T-helper 1 cell (primary cell): Measurements from ENCODE around the gene SHISAL2B.
"Not testable (repeated sequence)": the region's sequence is repeated elsewhere in the genome, so short reads cannot be mapped to it uniquely, and the experiment has no call there.

Experiments used
- DNase-seq, 5 donors: peaks; one replicate each; pipeline ENCODE4 v3.0.0-alpha.2; 2012 to 2020
- total RNA-seq, 4 donors: gene quantifications; one replicate each; lab custom pipeline; 2026; lab: John Stamatoyannopoulos, UW

The SHISAL2B gene
- 0 reads per million in 4 donors for total RNA-seq

- no peak for DNase-seq
Observed at GRCh38 chr5:64690417-64691151, at the start of gene SHISAL2B. Gene SHISAL2B (plus strand): TSS chr5:64690503. CDS start chr5:64690624, 121 bp downstream.

GRCh38 chr5:64644831-64645230 lies 45.5 kb upstream of the SHISAL2B start:
- DNase-seq, result no peak

DNA sequence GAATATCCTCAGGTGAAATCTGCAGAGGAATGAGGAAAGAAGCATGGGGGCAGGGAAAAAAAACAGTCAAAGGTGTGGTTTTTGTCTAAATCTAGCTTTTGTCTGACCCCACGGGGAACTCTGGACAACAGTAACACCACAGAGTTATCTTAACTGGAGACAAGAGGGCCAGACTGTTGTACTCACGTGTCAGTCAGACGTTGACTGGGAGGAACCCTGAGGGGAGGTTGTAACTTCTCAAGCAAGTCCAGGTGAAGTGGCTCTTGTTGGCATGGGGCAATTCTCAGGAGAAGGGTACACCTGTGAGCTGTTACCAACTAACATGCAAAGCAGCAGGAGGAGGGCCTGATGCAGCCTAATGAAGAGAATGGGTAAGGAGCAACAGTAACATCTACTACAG lies 44.1 kb upstream of the SHISAL2B start:
- DNase-seq, result no peak

GRCh38 chr5:64649512-64649911 lies 40.8 kb upstream of the SHISAL2B start:
- DNase-seq, result no peak

DNA sequence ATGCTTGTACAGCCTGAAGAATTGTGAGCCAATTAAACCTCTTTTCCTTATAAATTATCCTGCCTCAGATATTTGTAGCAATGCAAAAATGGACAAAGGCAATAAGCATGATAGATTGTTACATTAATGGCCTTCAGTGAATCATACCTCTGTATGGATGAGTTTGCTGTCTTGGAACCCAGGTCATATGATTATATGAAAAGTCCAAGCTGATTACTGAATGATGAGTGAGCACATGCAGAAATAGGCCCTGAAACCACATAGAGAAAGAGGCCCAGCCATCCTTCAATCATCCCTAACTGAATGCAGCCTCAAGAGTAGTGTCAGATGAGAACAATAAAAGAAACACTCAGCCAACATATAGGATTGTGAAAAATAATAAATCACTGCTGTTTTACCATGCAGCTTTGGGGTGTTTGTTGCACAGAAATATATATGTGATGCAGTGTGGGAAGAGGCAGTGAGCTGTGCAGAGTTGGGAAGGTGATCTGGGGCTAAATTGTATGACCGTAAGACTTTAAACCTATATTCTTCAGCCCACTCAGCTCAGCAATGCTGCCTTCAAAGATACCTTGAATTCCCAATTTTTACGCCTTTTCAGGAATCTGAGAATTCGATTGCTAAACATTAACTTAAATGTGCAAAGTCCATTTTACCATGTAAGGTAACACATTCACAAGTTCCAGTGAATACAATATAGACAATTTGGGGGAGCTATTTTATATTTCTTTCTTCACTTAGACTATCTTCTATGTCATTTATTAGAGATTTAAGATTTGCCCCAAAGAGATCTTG lies 36.3 kb upstream of the SHISAL2B start:
- DNase-seq, result no peak

- DNase-seq, result no peak
Observed at GRCh38 chr5:64654561-64654938, 35.8 kb upstream of the SHISAL2B start.

DNA sequence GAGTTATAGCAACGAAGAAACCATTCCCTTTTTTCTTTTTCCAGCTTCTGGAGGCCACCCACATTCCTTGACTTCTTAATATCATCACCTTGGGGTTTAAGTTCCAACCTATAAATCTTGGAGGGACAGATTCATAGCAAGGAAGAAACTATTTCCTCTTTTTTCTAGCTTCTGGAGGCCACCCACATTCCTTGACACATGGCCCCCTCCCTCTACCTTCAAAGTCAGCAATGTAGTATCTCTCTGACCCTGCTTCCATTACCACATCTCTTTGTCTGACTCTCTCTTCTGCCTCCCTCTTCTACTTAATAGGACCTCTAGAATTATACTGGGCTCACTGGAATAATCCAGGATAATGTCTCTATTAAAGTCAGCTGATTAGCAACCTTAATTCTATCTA lies 34.7 kb upstream of the SHISAL2B start:
- DNase-seq, result no peak

DNA sequence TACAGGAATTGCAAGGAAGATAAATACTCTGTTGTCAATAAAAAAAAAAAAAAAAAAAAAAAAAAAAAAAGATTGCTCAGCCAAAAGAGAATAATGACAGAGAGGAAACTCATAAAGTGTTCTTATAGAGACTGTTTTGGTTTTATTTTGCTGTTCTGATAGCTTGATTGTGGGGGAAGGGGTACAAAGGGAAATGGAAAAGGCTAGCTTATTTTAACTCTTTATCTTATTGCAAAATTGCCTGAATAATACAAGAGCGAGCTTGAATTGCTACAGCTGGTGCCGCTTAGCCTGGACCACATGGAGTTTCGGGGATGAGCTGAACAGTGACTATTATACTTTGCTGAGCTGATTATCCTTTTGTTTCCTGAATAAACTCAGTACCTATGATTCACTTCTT lies 31.0 kb upstream of the SHISAL2B start:
- no peak for DNase-seq

- not testable (repeated sequence) for DNase-seq
Observed at GRCh38 chr5:64663181-64663580, 27.1 kb upstream of the SHISAL2B start.

- DNase-seq, result no peak
Observed at GRCh38 chr5:64665243-64665642, 25.1 kb upstream of the SHISAL2B start.

GRCh38 chr5:64666078-64666477 lies 24.2 kb upstream of the SHISAL2B start:
- DNase-seq, result no peak

GRCh38 chr5:64667068-64667467 lies 23.2 kb upstream of the SHISAL2B start:
- DNase-seq, result no peak

DNA sequence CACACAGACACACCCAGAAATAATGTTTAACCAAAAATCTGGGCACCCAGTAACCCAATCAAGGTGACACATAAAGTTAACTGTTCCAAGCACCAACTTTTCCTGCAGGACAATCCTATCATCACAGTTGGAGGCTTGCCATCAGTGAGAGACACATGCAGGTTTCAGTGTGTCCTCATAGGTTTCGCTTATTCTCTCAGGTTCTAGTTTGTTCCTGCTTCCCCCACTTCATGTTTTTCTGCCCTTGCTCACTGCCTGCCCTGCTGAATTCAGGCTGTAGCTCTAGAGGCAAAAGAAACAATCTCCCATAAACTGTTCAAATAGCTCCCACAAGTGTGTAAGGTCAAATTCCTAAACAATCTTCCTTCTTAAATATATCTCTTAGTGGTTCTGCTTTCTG lies 20.0 kb upstream of the SHISAL2B start:
- no peak for DNase-seq

GRCh38 chr5:64671678-64672077 lies 18.6 kb upstream of the SHISAL2B start:
- DNase-seq, result no peak

DNA sequence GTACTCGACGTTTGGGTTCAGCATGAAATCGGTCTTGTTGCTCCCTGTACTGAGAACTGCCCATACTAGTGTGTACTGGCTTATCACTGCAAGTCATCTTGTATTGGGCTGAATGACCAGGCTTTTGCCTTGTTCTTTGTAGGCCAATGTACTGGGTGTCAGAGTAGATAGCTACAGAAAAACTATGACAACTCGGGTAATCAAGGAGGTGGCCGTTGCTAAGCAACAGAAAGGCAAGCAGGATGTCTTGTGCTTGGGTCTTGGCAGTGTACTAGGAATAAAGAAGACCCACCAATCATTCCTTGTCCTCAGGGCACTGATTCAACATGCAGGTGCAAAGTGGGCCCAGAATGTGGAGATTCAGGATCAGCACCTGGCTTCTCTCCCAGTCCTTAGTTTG lies 11.9 kb upstream of the SHISAL2B start:
- no peak for DNase-seq

GRCh38 chr5:64680289-64680688 lies 10.0 kb upstream of the SHISAL2B start:
- DNase-seq, result no peak

DNA sequence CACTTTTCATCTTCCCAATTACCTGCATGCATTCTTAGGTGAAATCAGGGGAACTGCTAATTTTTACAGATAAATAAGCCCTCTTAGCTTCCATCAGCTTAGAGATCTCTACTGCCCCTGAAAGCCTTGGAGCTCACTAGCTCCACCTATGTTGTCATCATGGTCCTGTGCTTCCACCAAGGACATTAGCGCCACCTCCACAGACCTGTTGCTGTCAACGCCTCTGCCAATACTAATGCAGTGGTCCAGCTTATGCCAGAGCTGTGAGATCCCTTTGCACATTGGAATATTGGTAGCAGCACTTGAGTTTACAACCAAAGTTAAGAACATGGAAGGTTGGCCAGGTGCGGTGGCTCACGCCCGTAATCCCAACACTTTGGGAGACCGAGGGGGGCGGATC lies 7.7 kb upstream of the SHISAL2B start:
- DNase-seq, result no peak

GRCh38 chr5:64685866-64686265 lies 4.4 kb upstream of the SHISAL2B start:
- no peak for DNase-seq

- DNase-seq, result no peak
Observed at GRCh38 chr5:64688391-64688790, 1.9 kb upstream of the SHISAL2B start.

- no peak for DNase-seq
Observed at GRCh38 chr5:64688965-64689364, 1.3 kb upstream of the SHISAL2B start.

GRCh38 chr5:64690104-64690416 lies 243 bp upstream of the SHISAL2B start:
- no peak for DNase-seq

- no peak for DNase-seq
Observed at GRCh38 chr5:64691291-64691690, 988 bp downstream of the SHISAL2B start.

DNA sequence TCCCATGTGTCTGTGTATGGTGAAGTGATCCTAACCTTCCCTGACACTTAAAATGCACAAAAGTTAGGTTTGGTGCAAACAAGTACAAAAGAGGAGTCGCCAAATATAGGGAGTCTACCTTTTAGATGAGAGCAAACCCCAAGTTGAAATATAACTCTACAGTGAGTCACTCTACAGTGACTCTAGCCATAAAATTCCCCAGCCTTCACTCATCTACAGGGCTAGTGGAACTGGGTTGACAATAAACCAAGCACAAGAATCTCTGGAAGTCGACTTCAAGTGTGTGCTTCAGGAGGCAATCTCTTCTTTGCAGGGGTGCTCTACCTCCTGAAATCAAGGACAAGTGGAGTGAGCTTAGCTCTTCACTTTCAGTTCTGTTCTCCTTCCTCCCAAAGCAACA lies 3.3 kb downstream of the SHISAL2B start:
- no peak for DNase-seq

DNA sequence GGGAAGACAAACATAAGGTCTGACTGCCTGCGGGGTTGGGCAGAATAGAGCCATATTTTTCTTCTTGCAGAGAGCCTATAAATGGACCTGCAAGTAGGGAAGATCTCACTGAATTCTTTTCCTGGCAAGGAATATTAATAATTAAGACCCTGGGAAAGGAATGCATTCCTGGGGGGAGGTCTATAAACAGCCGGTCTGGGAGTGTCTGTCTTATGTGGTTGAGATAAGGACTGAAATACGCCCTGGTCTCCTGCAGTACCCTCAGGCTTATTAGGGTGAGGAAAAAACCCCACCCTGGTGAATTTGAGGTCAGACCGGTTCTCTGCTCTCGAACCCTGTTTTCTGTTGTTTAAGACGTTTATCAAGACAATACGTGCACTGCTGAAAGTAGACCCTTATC lies 6.1 kb downstream of the SHISAL2B start:
- not testable (repeated sequence) for DNase-seq
